ENCODE measurements around the gene GOLPH3.

GOLPH3 gene

GRCh38 chr5:32098291-32098690, 75.8 kb downstream of the GOLPH3 start:
- no peak for DNase-seq (ENCODE audit: low read depth)
- TF ChIP-seq CTCF (IDR thresholded peaks at IDR 0.05; ENCODE audit: control insufficient read depth, insufficient read depth, low read depth, low read length, missing control alignments) = no peak
- H3K4me3 ChIP-seq (ENCODE audit: control insufficient read depth, low read depth, low read length) = no peak overlapping the region

GRCh38 chr5:32096891-32097595, 77.1 kb downstream of the GOLPH3 start:
- no peak for DNase-seq (ENCODE audit: low read depth)
- TF ChIP-seq CTCF (IDR thresholded peaks at IDR 0.05; ENCODE audit: control insufficient read depth, insufficient read depth, low read depth, low read length, missing control alignments) = no peak

GRCh38 chr5:32095261-32095671, 78.9 kb downstream of the GOLPH3 start:
- H3K4me3 ChIP-seq (ENCODE audit: control insufficient read depth, low read depth, low read length) = no peak overlapping the region
- no peak for TF ChIP-seq CTCF (IDR thresholded peaks at IDR 0.05; ENCODE audit: control insufficient read depth, insufficient read depth, low read depth, low read length, missing control alignments)
- no peak for DNase-seq (ENCODE audit: low read depth)

More at GRCh38 chr5:32096891-32097595, 77.1 kb downstream of the GOLPH3 start:
- H3K4me3 ChIP-seq (ENCODE audit: control insufficient read depth, low read depth, low read length) = no peak overlapping the region

- H3K4me3 ChIP-seq (ENCODE audit: control insufficient read depth, low read depth, low read length) = no peak overlapping the region
- DNase-seq (ENCODE audit: low read depth) = no peak
- no peak for TF ChIP-seq CTCF (IDR thresholded peaks at IDR 0.05; ENCODE audit: control insufficient read depth, insufficient read depth, low read depth, low read length, missing control alignments)
Measured at GRCh38 chr5:32094691-32095090, 79.4 kb downstream of the GOLPH3 start.

- TF ChIP-seq CTCF (IDR thresholded peaks at IDR 0.05; ENCODE audit: control insufficient read depth, insufficient read depth, low read depth, low read length, missing control alignments) = peak; percentile 73
- DNase-seq (ENCODE audit: low read depth) = peak; percentile 45
- H3K4me3 ChIP-seq (ENCODE audit: control insufficient read depth, low read depth, low read length) = no peak overlapping the region
Measured at GRCh38 chr5:32092938-32093812, 80.9 kb downstream of the GOLPH3 start.

- no peak for DNase-seq (ENCODE audit: low read depth)
- H3K4me3 ChIP-seq (ENCODE audit: control insufficient read depth, low read depth, low read length) = no peak overlapping the region
- no peak for TF ChIP-seq CTCF (IDR thresholded peaks at IDR 0.05; ENCODE audit: control insufficient read depth, insufficient read depth, low read depth, low read length, missing control alignments)
Measured at GRCh38 chr5:32090755-32091128, 83.4 kb downstream of the GOLPH3 start.

All from AG09309 (cell line).